HPDE6-E6E7 (cell line): ENCODE measurements around the gene CELSR1.
A peak's percentile ranks its signal among the peaks of the same experiment; 100 is the strongest.

ENCODE experiments used
- DNase-seq: peaks from one replicate; pipeline ENCODE4 v3.0.0; 2011; ENCODE audit warnings: missing footprints; ENCODE audit errors: extremely low spot score

Gene CELSR1

GRCh38 chr22:46551321-46551720, 13.9 kb upstream of the CELSR1 start:
- DNase-seq = no peak

GRCh38 chr22:46549971-46550641, 12.7 kb upstream of the CELSR1 start:
- no peak for DNase-seq

GRCh38 chr22:46549563-46549840, 12.1 kb upstream of the CELSR1 start:
- no peak for DNase-seq

GRCh38 chr22:46547883-46548244, 10.4 kb upstream of the CELSR1 start:
- DNase-seq = no peak

- DNase-seq = peak; percentile 88
Observed at GRCh38 chr22:46547179-46547882, 9.9 kb upstream of the CELSR1 start.

- no peak for DNase-seq
Observed at GRCh38 chr22:46546466-46547178, 9.2 kb upstream of the CELSR1 start.

- DNase-seq = no peak
Observed at GRCh38 chr22:46545086-46545792, 7.8 kb upstream of the CELSR1 start.

- no peak for DNase-seq
Observed at GRCh38 chr22:46542011-46542985, 4.9 kb upstream of the CELSR1 start.

GRCh38 chr22:46541536-46541935, 4.1 kb upstream of the CELSR1 start:
- DNase-seq = no peak

- DNase-seq = no peak
Observed at GRCh38 chr22:46540874-46541273, 3.5 kb upstream of the CELSR1 start.

GRCh38 chr22:46539169-46539568, 1.7 kb upstream of the CELSR1 start:
- DNase-seq = no peak

GRCh38 chr22:46538814-46539160, 1.4 kb upstream of the CELSR1 start:
- no peak for DNase-seq

GRCh38 chr22:46537946-46538813, 760 bp upstream of the CELSR1 start:
- DNase-seq = peak; percentile 48

- DNase-seq = no peak
Observed at GRCh38 chr22:46536537-46537224, 739 bp downstream of the CELSR1 start.

- no peak for DNase-seq
Observed at GRCh38 chr22:46535876-46536536, 1.4 kb downstream of the CELSR1 start.

- DNase-seq = no peak
Observed at GRCh38 chr22:46534901-46535630, 2.4 kb downstream of the CELSR1 start.

GRCh38 chr22:46534177-46534776, 3.1 kb downstream of the CELSR1 start:
- DNase-seq = no peak
